AG08396 (cell line): Measurements from ENCODE around the gene TMEM184C.

Experiments
- DNase-seq: peaks from one replicate; pipeline ENCODE4 v3.0.0; 2012; ENCODE audit warnings: low spot score, mixed read lengths

The TMEM184C gene

DNA sequence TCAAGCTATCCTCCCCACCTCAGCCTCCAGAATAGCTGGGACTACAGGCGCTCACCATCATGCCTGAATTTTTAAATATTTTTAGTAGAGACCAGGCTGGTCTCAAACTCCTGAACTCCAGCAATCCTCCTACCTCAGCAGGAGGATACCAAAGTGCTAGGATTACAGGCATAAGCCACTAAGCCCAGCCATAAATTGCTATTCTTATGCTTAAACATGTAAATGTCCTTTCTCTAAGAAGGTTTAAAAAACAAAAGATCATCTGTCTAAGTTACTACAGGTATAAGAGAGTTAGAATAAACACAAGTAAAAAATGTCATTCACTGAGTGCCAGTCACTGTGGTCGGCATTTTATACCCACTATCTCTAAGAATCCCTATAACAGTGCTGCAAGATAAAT, 38.4 kb downstream of the TMEM184C start:
- DNase-seq, result no peak

GRCh38 chr4:147658501-147658900, 41.3 kb downstream of the TMEM184C start:
- no peak for DNase-seq

DNA sequence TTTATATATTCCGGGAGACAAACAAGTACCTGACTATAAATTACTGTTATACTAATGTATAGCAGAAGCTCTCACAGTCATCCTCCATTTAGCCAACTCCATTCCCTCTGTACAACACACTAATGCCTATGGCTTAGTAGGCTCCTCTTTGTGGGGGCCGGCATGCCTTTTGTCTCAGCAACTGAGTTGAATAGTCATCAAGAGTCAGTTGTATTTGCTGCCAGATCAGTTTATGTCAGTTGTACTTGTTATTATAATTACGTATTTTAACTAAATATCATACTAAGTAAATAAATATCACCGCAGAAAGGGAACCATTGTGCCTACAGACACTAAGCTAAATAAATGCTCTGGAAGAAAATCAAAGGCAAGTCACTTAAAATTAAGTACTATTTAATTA, 56.9 kb downstream of the TMEM184C start:
- peak; percentile 23 for DNase-seq

DNA sequence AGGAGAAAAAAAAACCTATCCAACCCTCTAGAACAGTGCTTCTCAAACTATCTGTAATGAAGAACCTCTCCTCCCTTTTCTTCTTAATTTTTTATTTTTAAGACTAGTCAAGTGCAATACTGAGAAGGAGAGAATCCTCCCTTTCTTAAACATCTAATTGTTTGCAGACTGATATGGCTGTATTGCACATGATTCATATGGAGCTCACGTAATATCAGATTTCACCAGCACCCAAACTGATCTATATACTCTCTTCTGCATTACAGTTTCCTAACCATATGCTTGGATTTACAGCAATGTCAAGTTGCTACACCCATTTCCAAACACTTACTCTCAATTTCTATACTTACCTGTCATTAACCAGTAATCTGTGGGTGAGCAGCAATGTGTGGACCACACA, 57.3 kb downstream of the TMEM184C start:
- no peak for DNase-seq

DNA sequence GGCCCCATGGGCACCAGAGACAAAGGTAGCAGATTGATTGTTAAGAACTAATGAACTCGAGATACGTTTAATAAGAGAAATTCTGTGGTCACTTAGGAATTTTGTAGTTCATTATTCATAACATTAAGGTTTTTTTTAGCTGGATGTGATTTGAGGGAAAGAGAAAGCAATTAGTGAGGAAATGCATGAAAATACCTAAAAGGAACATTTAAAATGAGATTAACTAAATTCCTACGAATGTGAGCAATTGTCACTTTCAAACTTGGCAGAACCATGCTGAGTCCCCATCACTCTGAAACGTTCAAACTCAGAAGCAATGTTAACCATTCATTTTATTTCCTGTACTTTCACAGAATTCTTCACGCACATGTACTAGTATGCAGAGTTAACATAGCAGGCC, 60.9 kb downstream of the TMEM184C start:
- no peak for DNase-seq

DNA sequence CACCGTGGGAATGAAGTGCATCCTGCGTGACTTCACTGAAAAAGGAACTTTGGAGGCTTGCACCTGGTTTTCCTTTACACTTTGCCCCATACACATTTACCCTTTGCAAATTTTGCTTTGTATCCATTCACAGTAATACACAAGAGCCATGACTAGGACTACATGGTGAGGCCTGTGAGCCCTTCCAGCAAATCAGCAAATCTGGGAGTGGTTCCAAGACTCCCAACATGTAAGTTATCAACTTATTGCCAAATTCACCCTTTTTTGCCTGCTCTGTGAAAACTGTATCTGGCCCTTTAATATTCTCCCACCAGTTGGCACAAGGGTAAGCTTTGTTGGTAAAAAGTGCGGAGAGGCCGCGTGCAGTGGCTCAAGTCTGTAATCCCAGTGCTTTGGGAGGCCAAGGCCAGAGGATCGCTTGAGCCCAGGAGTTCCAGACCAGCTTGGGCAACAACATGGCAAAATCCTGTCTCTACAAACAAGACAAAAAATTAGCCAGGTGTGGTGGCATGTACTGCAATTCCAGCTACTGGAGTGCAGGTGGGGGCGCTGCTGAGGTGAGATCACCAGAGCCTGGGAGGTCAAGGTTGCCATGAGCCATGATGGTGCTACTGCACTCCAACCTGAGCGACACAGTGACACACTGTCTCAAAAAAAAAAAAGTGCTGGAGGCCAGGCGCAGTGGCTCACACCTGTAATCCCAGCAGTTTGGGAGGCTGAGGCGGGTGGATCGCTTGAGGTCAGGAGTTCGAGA, 61.8 kb downstream of the TMEM184C start:
- no peak for DNase-seq

DNA sequence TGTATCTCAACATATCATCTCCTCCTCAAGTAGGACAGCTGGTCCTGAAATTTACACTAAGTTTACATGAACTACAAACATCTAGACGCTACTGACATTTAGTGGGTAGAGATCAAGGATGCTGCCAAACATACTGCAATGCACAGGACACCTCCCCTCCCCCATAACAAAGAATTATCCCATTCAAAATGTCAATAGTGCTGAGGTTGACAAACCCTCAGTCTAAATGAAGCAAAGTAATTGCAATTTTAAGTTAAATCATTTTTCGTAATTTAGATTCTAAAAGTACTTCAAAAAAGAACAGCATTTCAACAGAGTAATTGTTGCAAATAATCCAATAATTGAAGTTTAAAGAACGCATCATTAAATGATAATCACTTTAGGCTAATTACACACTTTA, 65.6 kb downstream of the TMEM184C start:
- no peak for DNase-seq

GRCh38 chr4:147683188-147683591, 66.0 kb downstream of the TMEM184C start:
- peak; percentile 53 for DNase-seq

- DNase-seq, result peak; percentile 97
Observed at GRCh38 chr4:147683717-147684700, 66.8 kb downstream of the TMEM184C start, which contains the start of gene PRMT9. Gene PRMT9 (minus strand): TSS chr4:147684163. CDS start chr4:147683987, 176 bp downstream.

GRCh38 chr4:147689067-147689466, 71.9 kb downstream of the TMEM184C start:
- no peak for DNase-seq

DNA sequence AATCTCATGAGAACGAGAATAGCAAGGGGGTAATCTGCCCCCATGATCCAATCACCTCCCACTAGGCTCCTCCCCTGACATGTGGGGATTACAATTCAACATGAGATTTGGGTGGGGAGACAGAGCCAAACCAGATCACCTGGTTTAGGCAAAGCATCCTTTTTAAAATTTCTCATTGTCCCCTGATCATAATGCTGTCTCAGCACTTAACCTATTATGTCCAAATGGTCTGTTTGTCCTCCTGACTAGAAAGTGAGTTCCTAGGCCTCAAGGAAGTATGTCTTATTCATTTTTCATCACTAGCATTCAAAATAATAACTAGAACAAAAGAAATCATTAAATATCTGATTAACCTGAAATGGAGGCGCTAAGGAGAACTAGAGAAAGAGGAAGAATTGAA, 74.6 kb downstream of the TMEM184C start:
- no peak for DNase-seq

DNA sequence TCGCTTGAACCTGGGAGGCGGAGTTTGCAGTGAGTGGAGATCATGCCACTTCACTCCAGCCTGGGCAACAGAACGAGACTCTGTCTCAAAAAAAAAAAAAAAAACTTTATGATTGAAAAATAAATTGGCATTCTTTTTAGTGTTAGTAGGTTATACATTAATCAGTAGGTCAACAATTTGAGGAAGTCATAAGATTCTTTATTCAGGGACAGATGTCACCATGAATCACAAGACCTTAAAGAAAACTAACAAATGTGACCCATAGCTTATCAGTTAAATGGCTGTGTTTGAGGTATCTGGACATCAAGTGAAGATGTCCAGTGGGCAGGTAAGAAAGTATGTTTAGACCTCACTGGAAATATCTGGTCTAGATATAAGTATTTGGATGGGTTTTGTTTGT, 76.0 kb downstream of the TMEM184C start:
- DNase-seq, result no peak

- DNase-seq, result no peak
Observed at GRCh38 chr4:147696866-147697265, 79.7 kb downstream of the TMEM184C start.

- DNase-seq, result no peak
Observed at GRCh38 chr4:147704846-147705245, 87.6 kb downstream of the TMEM184C start.

DNA sequence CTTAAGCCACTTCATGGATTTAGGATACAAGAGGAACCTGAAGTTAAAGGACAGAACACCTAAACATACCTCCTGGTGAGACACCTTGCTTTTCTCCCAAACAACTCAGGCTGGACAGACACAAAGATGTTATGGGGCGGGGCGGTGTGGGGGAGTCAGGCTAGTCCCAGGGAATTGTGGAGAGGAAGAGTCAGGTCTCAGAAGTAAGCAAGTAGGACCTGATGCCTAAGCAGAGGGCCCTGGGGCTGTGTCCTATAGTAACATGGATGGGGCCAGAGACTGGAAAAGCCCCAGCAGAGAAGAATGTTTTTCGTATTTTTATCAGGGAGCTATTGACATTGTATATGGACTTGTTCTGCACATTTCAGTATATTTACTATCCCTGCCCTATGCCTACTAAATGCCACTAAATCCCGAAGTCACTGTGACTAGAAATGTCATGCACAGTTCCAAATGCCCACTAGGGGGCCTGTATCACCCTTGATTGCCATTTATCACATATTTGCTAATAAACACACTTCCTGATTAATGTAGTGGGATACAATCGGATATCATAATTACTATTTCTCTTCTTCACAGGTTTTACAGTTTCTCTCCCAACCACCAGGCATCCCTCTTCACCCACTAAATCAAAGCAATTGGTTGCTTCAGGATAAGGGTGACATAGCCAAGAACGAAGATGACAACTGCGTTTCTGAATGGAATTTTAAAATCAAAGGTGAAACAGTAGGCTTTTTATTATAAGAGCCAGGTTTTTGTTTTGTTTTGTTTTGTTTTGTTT, 90.9 kb downstream of the TMEM184C start:
- no peak for DNase-seq

- no peak for DNase-seq
Observed at GRCh38 chr4:147709999-147710398, 92.8 kb downstream of the TMEM184C start.

DNA sequence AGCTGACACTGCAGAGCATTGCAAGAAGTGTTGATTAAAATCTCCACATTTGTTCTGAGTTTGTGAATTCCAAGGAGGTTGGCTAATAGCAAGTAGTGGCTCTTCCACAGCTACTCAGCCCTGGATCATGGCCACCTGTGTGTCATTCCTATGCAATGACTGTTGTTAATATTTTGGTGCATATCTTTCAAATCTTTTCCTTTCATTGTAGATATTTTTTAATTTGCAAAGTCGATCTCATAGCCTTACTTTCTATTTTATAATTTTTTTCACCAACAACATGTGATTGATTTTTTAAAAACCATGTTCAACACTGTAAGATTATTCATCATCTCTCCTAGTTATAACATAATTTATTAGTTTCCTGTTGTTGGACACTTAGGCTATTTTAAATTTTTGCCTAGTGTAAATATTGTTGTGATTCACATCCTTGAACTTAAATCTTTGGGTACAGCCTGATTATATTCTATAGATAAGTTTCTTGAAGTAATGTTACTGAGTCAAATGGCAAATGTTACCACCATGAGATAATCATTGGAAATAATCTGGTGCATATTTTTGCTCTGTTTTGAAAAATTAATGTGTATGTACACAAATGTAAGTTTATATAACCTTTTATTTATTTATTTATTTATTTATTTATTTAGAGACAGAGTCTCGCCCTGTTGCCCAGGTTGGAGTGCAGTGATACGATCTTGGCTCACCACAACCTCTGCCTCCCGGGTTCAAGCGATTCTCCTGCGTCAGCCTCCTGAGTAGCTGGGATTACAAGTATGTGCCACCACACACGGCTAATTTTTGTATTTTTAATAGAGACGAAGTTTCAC, 97.6 kb downstream of the TMEM184C start:
- peak; percentile 60 for DNase-seq

GRCh38 chr4:147717878-147718277, 100.7 kb downstream of the TMEM184C start:
- DNase-seq, result no peak
